WTC11 (cell line): ENCODE measurements around the gene MGMT. TPM values are rescaled to one million over a fixed set of nuclear protein-coding genes. Genes with fewer than 3 reads are reported as not detected.

Experiments used
- ATAC-seq: fragments of 200-7000 bp; cut with Tn5 transposase; 2 replicates; pipeline ENCODE4 v1.10.0; 2021; ENCODE audit warnings: mild to moderate bottlenecking, moderate library complexity
- CTCF ChIA-PET: fragments of 300-600 bp; sonication (Branson Sonifier 250); formaldehyde crosslinking; loops from one replicate; lab custom pipeline; 2021; ENCODE audit warnings: antibody characterized with exemption; lab: Charles Lee
- POLR2A ChIA-PET: fragments of 350-600 bp; sonication (Branson Sonifier 250); formaldehyde crosslinking; loops from one replicate; lab custom pipeline; 2021; ENCODE audit warnings: antibody characterized with exemption; lab: Charles Lee
- DNase-seq: peaks from one replicate; pipeline ENCODE4 v3.0.0; 2021; ENCODE audit warnings: low spot score
- H3K27ac Mint-ChIP-seq: 2 replicates; pipeline ENCODE4 v1.8.0; 2021; ENCODE audit warnings: mixed read lengths
- H3K27me3 Mint-ChIP-seq: 2 replicates; pipeline ENCODE4 v1.8.0; 2021; ENCODE audit warnings: low read depth, mild to moderate bottlenecking, moderate library complexity, mixed read lengths
- H3K36me3 Mint-ChIP-seq: 2 replicates; pipeline ENCODE4 v1.8.0; 2021; ENCODE audit warnings: mixed read lengths
- H3K4me1 Mint-ChIP-seq: 2 replicates; pipeline ENCODE4 v1.8.0; 2022; ENCODE audit warnings: mixed read lengths
- H3K4me3 Mint-ChIP-seq: 2 replicates; pipeline ENCODE4 v1.8.0; 2021; ENCODE audit warnings: mild to moderate bottlenecking, moderate library complexity, mixed read lengths
- H3K9me3 Mint-ChIP-seq: 2 replicates; pipeline ENCODE4 v1.8.0; 2021; ENCODE audit warnings: mixed read lengths
- ELF4 ChIP-seq: sonication (generic); formaldehyde crosslinking; IDR thresholded peaks from 2 replicates; pipeline ENCODE4 v1.8.1; 2022; ENCODE audit warnings: low read depth, mild to moderate bottlenecking, moderate library complexity, missing genetic modification reagents
- EMX1 ChIP-seq: fragments of 250-450 bp; sonication (Bioruptor Pico); IDR thresholded peaks from 2 replicates; pipeline ENCODE4 v1.8.0; 2021; ENCODE audit warnings: mild to moderate bottlenecking
- FOXJ3 ChIP-seq: sonication (generic); formaldehyde crosslinking; IDR thresholded peaks from 2 replicates; pipeline ENCODE4 v1.9.0; 2021; ENCODE audit warnings: missing genetic modification reagents, mild to moderate bottlenecking, borderline replicate concordance
- FOXK1 ChIP-seq: sonication (generic); formaldehyde crosslinking; IDR thresholded peaks from 2 replicates; pipeline ENCODE4 v1.8.0; 2022; ENCODE audit warnings: mild to moderate bottlenecking, moderate library complexity, missing genetic modification reagents
- GTF2I ChIP-seq: fragments of 250-450 bp; sonication (Bioruptor Pico); conservative IDR thresholded peaks from 2 replicates; pipeline ENCODE4 v1.4.0; 2021; ENCODE audit warnings: mild to moderate bottlenecking
- JUN ChIP-seq: sonication (generic); formaldehyde crosslinking; IDR thresholded peaks from 2 replicates; pipeline ENCODE4 v1.8.0; 2023; ENCODE audit warnings: mild to moderate bottlenecking, missing genetic modification reagents
- NFYB ChIP-seq: sonication (generic); formaldehyde crosslinking; conservative IDR thresholded peaks from 2 replicates; pipeline ENCODE4 v1.8.0; 2022; ENCODE audit warnings: low read depth, missing genetic modification reagents
- NR2C2 ChIP-seq: sonication (generic); formaldehyde crosslinking; IDR thresholded peaks from 2 replicates; pipeline ENCODE4 v1.8.0; 2022; ENCODE audit warnings: mild to moderate bottlenecking, missing genetic modification reagents
- PRRX2 ChIP-seq: fragments of 250-450 bp; sonication (Bioruptor Pico); IDR thresholded peaks from 2 replicates; pipeline ENCODE4 v1.8.0; 2021; ENCODE audit warnings: mild to moderate bottlenecking
- RELA ChIP-seq: sonication (generic); formaldehyde crosslinking; IDR thresholded peaks from 2 replicates; pipeline ENCODE4 v1.8.1; 2022; ENCODE audit warnings: missing genetic modification reagents, mild to moderate bottlenecking, borderline replicate concordance
- SMAD3 ChIP-seq: sonication (generic); formaldehyde crosslinking; IDR thresholded peaks from 2 replicates; pipeline ENCODE4 v1.8.0; 2022; ENCODE audit warnings: missing genetic modification reagents, mild to moderate bottlenecking, borderline replicate concordance
- SMAD4 ChIP-seq: sonication (generic); formaldehyde crosslinking; IDR thresholded peaks from 2 replicates; pipeline ENCODE4 v1.8.0; 2022; ENCODE audit warnings: mild to moderate bottlenecking, missing genetic modification reagents
- ZBTB21 ChIP-seq: sonication (generic); formaldehyde crosslinking; IDR thresholded peaks from 2 replicates; pipeline ENCODE4 v1.8.1; 2023; ENCODE audit warnings: mild to moderate bottlenecking, missing genetic modification reagents, borderline replicate concordance
- ZNF232 ChIP-seq: sonication (generic); formaldehyde crosslinking; IDR thresholded peaks from 2 replicates; pipeline ENCODE4 v1.8.0; 2022; ENCODE audit warnings: mild to moderate bottlenecking, missing genetic modification reagents
- total RNA-seq: library from RNA; stranded (reverse); gene quantifications from 3 replicates; pipeline ENCODE4 v1.2.3, GENCODE V29; 2021
- TF ChIP-seq, protein P1 (sequence below): fragments of 250-450 bp; sonication (Bioruptor Pico); IDR thresholded peaks from 2 replicates; pipeline ENCODE4 v1.9.0; 2021; ENCODE audit warnings: mild to moderate bottlenecking
- TF ChIP-seq, protein P2 (sequence below): sonication (generic); formaldehyde crosslinking; IDR thresholded peaks from 2 replicates; pipeline ENCODE4 v1.8.1; 2022; ENCODE audit warnings: mild to moderate bottlenecking, moderate library complexity, missing genetic modification reagents
- TF ChIP-seq, protein P3 (sequence below): sonication (generic); formaldehyde crosslinking; IDR thresholded peaks from 2 replicates; pipeline ENCODE4 v1.8.0; 2023; ENCODE audit warnings: missing genetic modification reagents
- TF ChIP-seq, protein P4 (sequence below): fragments of 250-450 bp; sonication (Bioruptor Pico); IDR thresholded peaks from 2 replicates; pipeline ENCODE4 v1.8.0; 2021; ENCODE audit warnings: mild to moderate bottlenecking
- TF ChIP-seq, protein P5 (sequence below): sonication (generic); formaldehyde crosslinking; IDR thresholded peaks from 2 replicates; pipeline ENCODE4 v1.8.1; 2023; ENCODE audit warnings: mild to moderate bottlenecking, missing genetic modification reagents
- TF ChIP-seq, protein P6 (sequence below): sonication (generic); formaldehyde crosslinking; IDR thresholded peaks from 2 replicates; pipeline ENCODE4 v1.8.1; 2023; ENCODE audit warnings: mild to moderate bottlenecking, missing genetic modification reagents

MGMT gene
- total RNA-seq, 1 experiment from 2014 or later: 11.8 TPM

DNA sequence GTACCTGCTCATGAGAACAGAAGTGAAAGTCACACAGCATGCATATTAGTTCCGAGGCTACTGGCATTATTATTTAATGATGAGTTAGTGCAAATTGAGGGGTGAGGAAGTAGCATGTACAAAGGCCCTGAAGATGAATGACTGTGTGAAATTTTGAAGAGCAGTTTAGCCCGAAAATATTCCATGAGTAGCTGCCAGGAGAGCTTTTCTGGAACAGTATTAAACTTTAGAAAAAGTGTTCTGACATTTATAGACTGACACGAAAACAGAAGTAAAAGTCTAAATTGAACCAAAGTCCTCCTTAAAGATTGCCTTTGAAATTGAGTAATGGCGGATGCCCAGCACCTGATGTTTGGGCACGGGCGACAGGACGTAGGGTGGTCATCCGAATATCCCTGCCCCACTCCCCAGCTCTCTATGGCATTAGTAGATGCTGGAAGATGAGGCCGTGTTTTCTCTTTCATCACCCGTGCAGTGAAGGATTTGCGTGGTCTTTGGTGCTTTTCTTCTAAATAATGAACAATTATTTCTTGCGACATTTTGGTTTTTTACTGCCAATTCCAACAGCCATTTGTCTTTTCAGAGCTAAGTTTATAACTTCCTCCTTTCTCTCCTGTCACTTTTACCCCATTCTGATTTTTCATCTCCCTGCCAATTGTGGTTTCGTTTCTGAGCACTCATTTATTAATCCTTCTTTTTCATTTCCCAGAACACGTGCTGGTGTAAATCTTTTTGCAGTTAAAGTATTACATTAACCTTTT lies 192.6 kb downstream of the MGMT start:
- ATAC-seq (no peak), DNase-seq (no peak)
- H3K27me3 Mint-ChIP-seq: no peaks in the 10 kb centered on the region; the same call in 1 of the 2 replicates
- peaks cover 7% of the 10 kb centered on the region for H3K9me3 Mint-ChIP-seq
- ChIA-PET CTCF (interaction anchor here (0.6 to 2.4 kb wide), 11 partner anchors 9 to 629 kb away, joined by 3 to 12 read pairs (median 4); partner anchors contain the start of gene MGMT), POLR2A (no interaction called here)
- no peak overlapping the region; the same call in 1 of the 2 replicates for H3K27ac Mint-ChIP-seq
- TF ChIP-seq ELF4 (CRISPR knock-in tag) (no peak), RELA (no peak), NFYB (CRISPR knock-in tag) (no peak), EMX1 (CRISPR knock-in tag) (no peak), FOXK1 (CRISPR knock-in tag) (no peak), ZNF232 (CRISPR knock-in tag) (no peak)
- TF ChIP-seq, protein P1, sequence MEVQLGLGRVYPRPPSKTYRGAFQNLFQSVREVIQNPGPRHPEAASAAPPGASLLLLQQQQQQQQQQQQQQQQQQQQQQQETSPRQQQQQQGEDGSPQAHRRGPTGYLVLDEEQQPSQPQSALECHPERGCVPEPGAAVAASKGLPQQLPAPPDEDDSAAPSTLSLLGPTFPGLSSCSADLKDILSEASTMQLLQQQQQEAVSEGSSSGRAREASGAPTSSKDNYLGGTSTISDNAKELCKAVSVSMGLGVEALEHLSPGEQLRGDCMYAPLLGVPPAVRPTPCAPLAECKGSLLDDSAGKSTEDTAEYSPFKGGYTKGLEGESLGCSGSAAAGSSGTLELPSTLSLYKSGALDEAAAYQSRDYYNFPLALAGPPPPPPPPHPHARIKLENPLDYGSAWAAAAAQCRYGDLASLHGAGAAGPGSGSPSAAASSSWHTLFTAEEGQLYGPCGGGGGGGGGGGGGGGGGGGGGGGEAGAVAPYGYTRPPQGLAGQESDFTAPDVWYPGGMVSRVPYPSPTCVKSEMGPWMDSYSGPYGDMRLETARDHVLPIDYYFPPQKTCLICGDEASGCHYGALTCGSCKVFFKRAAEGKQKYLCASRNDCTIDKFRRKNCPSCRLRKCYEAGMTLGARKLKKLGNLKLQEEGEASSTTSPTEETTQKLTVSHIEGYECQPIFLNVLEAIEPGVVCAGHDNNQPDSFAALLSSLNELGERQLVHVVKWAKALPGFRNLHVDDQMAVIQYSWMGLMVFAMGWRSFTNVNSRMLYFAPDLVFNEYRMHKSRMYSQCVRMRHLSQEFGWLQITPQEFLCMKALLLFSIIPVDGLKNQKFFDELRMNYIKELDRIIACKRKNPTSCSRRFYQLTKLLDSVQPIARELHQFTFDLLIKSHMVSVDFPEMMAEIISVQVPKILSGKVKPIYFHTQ (CRISPR knock-in tag): no peak
- TF ChIP-seq, protein P2, sequence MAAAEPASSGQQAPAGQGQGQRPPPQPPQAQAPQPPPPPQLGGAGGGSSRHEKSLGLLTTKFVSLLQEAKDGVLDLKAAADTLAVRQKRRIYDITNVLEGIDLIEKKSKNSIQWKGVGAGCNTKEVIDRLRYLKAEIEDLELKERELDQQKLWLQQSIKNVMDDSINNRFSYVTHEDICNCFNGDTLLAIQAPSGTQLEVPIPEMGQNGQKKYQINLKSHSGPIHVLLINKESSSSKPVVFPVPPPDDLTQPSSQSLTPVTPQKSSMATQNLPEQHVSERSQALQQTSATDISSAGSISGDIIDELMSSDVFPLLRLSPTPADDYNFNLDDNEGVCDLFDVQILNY (CRISPR knock-in tag): no peak
- peaks cover 41% of the 10 kb centered on the region for H3K4me1 Mint-ChIP-seq
- H3K36me3 Mint-ChIP-seq: peaks cover 6% of the 10 kb centered on the region
- H3K4me3 Mint-ChIP-seq: no peak overlapping the region

DNA sequence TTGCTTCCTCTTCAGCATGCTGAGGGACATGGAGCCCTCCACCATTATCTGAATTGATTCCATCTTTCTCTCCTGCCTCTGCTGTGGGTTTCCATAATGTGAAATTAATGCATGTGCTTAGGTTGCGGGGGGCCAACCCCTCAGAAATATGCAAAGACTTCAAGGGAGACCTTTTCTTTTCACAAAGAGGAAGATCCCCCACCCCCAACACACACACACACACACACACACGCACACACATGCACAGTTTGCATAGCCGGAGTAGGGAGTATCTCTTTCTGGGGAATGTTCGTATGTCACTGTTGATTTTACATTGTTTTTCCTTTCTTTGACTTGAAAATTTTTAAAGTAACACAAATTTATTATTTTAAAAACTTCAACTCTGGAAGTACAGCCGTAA lies 193.5 kb downstream of the MGMT start:
- ChIA-PET POLR2A (no interaction called here), CTCF (no interaction called here)
- H3K36me3 Mint-ChIP-seq: peaks cover 11% of the 10 kb centered on the region
- TF ChIP-seq, protein P3, sequence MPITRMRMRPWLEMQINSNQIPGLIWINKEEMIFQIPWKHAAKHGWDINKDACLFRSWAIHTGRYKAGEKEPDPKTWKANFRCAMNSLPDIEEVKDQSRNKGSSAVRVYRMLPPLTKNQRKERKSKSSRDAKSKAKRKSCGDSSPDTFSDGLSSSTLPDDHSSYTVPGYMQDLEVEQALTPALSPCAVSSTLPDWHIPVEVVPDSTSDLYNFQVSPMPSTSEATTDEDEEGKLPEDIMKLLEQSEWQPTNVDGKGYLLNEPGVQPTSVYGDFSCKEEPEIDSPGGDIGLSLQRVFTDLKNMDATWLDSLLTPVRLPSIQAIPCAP (CRISPR knock-in tag): no peak
- TF ChIP-seq, protein P4, sequence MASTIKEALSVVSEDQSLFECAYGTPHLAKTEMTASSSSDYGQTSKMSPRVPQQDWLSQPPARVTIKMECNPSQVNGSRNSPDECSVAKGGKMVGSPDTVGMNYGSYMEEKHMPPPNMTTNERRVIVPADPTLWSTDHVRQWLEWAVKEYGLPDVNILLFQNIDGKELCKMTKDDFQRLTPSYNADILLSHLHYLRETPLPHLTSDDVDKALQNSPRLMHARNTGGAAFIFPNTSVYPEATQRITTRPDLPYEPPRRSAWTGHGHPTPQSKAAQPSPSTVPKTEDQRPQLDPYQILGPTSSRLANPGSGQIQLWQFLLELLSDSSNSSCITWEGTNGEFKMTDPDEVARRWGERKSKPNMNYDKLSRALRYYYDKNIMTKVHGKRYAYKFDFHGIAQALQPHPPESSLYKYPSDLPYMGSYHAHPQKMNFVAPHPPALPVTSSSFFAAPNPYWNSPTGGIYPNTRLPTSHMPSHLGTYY (CRISPR knock-in tag): no peak
- TF ChIP-seq, protein P5, sequence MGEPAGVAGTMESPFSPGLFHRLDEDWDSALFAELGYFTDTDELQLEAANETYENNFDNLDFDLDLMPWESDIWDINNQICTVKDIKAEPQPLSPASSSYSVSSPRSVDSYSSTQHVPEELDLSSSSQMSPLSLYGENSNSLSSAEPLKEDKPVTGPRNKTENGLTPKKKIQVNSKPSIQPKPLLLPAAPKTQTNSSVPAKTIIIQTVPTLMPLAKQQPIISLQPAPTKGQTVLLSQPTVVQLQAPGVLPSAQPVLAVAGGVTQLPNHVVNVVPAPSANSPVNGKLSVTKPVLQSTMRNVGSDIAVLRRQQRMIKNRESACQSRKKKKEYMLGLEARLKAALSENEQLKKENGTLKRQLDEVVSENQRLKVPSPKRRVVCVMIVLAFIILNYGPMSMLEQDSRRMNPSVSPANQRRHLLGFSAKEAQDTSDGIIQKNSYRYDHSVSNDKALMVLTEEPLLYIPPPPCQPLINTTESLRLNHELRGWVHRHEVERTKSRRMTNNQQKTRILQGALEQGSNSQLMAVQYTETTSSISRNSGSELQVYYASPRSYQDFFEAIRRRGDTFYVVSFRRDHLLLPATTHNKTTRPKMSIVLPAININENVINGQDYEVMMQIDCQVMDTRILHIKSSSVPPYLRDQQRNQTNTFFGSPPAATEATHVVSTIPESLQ (CRISPR knock-in tag): no peak
- TF ChIP-seq ZBTB21 (CRISPR knock-in tag) (no peak), JUN (CRISPR knock-in tag) (no peak), SMAD3 (no peak), FOXJ3 (CRISPR knock-in tag) (no peak), GTF2I (CRISPR knock-in tag) (no peak), NR2C2 (no peak), PRRX2 (no peak), RELA (no peak), SMAD4 (CRISPR knock-in tag) (no peak)
- TF ChIP-seq, protein P2 (CRISPR knock-in tag): no peak
- TF ChIP-seq, protein P6, sequence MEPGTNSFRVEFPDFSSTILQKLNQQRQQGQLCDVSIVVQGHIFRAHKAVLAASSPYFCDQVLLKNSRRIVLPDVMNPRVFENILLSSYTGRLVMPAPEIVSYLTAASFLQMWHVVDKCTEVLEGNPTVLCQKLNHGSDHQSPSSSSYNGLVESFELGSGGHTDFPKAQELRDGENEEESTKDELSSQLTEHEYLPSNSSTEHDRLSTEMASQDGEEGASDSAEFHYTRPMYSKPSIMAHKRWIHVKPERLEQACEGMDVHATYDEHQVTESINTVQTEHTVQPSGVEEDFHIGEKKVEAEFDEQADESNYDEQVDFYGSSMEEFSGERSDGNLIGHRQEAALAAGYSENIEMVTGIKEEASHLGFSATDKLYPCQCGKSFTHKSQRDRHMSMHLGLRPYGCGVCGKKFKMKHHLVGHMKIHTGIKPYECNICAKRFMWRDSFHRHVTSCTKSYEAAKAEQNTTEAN (CRISPR knock-in tag): no peak
- H3K27ac Mint-ChIP-seq: no peak overlapping the region
- no peak for DNase-seq
- ATAC-seq: no peak
- peaks cover 37% of the 10 kb centered on the region for H3K4me1 Mint-ChIP-seq
- H3K27me3 Mint-ChIP-seq: no peaks in the 10 kb centered on the region; the same call in 1 of the 2 replicates
- peaks cover 13% of the 10 kb centered on the region for H3K9me3 Mint-ChIP-seq
- H3K4me3 Mint-ChIP-seq: no peak overlapping the region
